ENCODE measurements around the gene OR8B4.
"Not testable (repeated sequence)": the region's sequence is repeated elsewhere in the genome, so short reads cannot be mapped to it uniquely, and the experiment has no call there.

OR8B4 gene

DNA sequence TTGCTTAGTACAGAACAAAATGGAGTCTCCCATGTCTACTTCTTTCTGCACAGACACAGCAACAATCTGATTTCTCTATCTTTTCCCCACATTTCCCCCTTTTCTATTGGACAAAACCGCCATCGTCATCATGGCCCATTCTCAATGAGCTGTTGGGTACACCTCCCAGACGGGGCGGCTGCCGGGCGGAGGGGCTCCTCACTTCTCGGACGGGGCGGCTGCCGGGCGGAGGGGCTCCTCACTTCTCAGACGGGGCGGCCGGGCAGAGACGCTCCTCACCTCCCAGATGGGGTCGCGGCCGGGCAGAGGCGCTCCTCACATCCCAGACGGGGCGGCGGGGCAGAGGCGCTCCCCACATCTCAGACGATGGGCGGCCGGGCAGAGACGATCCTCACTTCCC is 21.5 kb downstream of the OR8B4 start:
- not testable (repeated sequence) for DNase-seq

DNA sequence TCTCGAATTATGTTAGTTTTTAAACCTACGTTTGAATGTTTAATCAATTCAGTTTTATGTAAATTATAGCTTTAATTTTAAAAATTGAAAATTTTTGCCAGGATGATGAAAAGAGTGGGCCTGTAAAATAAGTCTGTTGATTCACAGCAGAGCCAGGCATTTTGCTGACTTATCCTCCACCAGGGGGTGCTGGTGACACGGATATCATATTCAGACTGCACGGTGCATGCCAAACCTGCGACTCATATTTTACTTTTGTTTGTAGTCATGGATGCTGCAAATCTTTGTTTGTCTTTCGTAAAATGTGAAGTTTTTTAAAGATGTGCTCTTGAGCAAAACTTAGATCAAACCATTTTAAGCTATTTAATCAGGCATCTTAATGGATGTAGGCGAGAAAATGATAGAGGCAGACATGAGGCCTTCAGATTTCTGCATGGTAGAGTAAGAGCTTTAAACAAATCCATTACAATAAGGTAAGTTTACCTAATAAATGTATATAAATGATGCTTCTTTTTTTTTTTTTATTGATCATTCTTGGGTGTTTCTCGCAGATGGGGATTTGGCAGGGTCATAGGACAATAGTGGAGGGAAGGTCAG is 22.2 kb downstream of the OR8B4 start:
- peak; percentile 65 for DNase-seq

- no peak for DNase-seq
These were observed 25.7 kb downstream of the OR8B4 start, which contains the start of gene OR8B3 for GRCh38 chr11:124398924-124399323. OR8B3 (minus strand) TSS chr11:124399024; CDS start chr11:124397351, 1,673 bp downstream.

DNA sequence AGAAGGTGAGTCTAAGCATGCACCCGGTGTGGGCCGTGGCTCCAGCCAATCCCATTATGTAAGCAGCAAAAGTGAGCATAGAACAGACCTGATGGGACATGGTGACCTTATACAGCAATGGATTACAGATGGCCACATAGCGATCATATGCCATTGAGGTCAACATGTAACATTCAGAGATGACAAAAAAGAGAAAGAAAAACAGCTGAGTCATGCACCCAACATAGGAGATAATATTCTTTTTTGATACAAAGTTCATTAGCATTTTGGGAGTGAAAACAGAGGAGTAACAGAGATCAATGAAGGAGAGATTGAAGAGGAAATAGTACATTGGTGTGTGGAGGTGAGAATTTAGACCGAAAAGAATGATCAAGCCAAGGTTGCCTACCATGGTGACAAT is 27.8 kb downstream of the OR8B4 start:
- DNase-seq = not testable (repeated sequence)

GRCh38 chr11:124394408-124394807 is 30.3 kb downstream of the OR8B4 start:
- DNase-seq = no peak

GRCh38 chr11:124384399-124384798 is 40.3 kb downstream of the OR8B4 start, which contains the start of gene OR8B2:
OR8B2 (minus strand) TSS chr11:124384499; CDS start chr11:124383343, 1,156 bp downstream.
- DNase-seq = no peak

- DNase-seq = not testable (repeated sequence)
These were observed 41.8 kb downstream of the OR8B4 start for GRCh38 chr11:124382857-124383256.

DNA sequence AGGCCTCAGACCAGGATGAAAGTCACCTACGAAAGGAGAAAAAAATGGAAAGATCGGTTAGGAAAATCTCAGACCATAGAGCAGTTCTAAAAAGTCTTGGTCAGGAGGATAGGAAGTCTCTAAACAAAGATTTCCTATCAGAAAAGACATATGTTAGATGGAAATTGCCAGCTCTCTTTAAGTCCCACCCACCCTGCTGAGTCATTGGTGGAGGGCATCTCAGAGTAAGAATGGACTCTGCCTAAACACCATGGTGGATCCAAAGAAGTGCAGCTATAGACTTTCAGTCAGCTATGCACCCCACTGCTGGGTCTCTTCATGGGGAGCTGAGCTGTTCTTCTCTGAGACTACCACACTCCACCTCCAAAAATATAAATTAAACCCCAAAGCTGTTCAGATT is 44.1 kb downstream of the OR8B4 start:
- no peak for DNase-seq

DNA sequence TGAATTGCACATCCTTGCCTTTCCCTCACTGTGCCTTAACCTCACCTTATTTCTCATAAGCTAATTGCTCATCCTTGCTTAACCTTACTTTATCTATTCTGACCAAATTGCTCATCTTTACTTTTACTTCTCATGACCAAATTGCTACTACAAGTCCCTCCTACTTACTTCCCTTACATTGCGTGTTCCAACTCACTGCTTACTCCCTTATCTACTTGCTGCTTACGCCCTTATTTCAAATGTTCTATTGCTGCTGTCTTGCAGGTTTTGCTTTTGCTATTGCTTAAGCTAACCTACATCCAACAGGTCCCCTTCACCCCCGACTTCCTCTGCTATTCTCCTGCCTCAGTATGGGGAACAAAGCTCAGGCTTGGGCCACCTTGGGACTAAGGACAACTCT is 48.4 kb downstream of the OR8B4 start:
- no peak for DNase-seq

Measured in activated CD8-positive, alpha-beta memory T cell treated with anti-CD3 and anti-CD28 coated beads, Interleukin-2, amount 50 U/mL, for 48 hours (primary cell).